Progenitor cell of endocrine pancreas (in vitro differentiated cells): Measurements from ENCODE around the gene ATR. TPM values are rescaled to one million over a fixed set of nuclear protein-coding genes. Genes with fewer than 3 reads are reported as not detected.

Source experiments
- DNase-seq: peaks from one replicate; pipeline ENCODE4 v3.0.0; 2021; ENCODE audit warnings: low spot score; ENCODE audit not compliant: unreplicated experiment
- H3K27ac Mint-ChIP-seq: 2 replicates; pipeline ENCODE4 v1.8.0; 2021; ENCODE audit warnings: mild to moderate bottlenecking, moderate library complexity, mixed read lengths
- H3K27me3 Mint-ChIP-seq: 2 replicates; pipeline ENCODE4 v1.8.0; 2021; ENCODE audit warnings: mixed read lengths
- H3K36me3 Mint-ChIP-seq: 2 replicates; pipeline ENCODE4 v1.8.0; 2022; ENCODE audit warnings: mixed read lengths; ENCODE audit not compliant: insufficient read depth
- H3K4me1 Mint-ChIP-seq: 2 replicates; pipeline ENCODE4 v1.8.0; 2021; ENCODE audit warnings: low read depth, mixed read lengths
- H3K4me3 Mint-ChIP-seq: 2 replicates; pipeline ENCODE4 v1.8.0; 2021; ENCODE audit warnings: low read depth, mild to moderate bottlenecking, moderate library complexity, mixed read lengths
- H3K9me3 Mint-ChIP-seq: 2 replicates; pipeline ENCODE4 v1.8.0; 2021; ENCODE audit warnings: low read depth, mixed read lengths
- total RNA-seq: library from RNA; stranded (reverse); gene quantifications from 2 replicates; pipeline ENCODE4 v1.2.1, GENCODE V29; 2021
- TF ChIP-seq, protein P1 (sequence below): fragments of 200-600 bp; sonication (generic); IDR thresholded peaks from one replicate; pipeline ENCODE4 v1.5.0; 2021; ENCODE audit warnings: antibody characterized with exemption, mild to moderate bottlenecking; ENCODE audit not compliant: unreplicated experiment

ATR gene
- total RNA-seq, 1 donor from 2014 or later = 20.3 TPM

DNA sequence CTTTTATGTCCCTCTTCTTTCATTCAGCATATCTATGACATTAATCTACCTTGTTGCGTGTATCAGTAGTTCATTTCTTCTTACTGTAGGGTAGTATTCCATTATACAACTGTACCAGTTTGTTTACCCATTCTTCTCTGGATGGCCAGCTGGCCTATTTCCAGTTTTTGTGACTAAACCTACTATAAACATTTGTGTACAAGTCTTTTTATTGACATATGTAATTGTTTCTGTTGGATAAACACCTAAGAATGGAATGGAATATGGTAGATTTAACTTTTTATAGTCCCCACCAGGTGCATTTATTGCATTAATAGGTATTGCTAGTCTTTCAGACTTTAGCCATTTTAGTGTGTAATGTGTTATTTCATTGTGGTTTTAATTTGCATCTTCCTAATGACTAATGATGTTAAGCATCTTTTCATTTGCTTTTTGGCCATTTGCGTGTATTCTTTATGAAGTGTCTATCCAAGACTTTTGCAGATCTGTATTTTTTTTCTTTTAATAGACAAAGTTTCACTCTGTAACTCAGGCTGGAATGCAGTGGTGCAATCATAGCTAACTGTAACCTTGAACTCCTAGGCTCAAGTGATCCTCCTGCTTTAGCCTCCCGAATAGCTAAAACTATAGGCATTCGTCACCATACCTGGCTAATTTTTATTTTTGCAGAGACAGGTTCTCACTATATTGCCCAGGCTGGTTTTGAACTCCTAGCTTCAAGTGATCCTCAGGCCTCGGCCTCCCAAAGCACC, 88.8 kb downstream of the ATR start:
- TF ChIP-seq, protein P1, sequence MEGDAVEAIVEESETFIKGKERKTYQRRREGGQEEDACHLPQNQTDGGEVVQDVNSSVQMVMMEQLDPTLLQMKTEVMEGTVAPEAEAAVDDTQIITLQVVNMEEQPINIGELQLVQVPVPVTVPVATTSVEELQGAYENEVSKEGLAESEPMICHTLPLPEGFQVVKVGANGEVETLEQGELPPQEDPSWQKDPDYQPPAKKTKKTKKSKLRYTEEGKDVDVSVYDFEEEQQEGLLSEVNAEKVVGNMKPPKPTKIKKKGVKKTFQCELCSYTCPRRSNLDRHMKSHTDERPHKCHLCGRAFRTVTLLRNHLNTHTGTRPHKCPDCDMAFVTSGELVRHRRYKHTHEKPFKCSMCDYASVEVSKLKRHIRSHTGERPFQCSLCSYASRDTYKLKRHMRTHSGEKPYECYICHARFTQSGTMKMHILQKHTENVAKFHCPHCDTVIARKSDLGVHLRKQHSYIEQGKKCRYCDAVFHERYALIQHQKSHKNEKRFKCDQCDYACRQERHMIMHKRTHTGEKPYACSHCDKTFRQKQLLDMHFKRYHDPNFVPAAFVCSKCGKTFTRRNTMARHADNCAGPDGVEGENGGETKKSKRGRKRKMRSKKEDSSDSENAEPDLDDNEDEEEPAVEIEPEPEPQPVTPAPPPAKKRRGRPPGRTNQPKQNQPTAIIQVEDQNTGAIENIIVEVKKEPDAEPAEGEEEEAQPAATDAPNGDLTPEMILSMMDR = no peak
- Mint-ChIP-seq H3K4me3 (no peak overlapping the region), H3K27ac (no peak overlapping the region), H3K27me3 (no peaks in the 10 kb centered on the region), H3K9me3 (no peaks in the 10 kb centered on the region), H3K4me1 (peaks cover 9% of the 10 kb centered on the region), H3K36me3 (peaks cover 24% of the 10 kb centered on the region)
- no peak for DNase-seq

DNA sequence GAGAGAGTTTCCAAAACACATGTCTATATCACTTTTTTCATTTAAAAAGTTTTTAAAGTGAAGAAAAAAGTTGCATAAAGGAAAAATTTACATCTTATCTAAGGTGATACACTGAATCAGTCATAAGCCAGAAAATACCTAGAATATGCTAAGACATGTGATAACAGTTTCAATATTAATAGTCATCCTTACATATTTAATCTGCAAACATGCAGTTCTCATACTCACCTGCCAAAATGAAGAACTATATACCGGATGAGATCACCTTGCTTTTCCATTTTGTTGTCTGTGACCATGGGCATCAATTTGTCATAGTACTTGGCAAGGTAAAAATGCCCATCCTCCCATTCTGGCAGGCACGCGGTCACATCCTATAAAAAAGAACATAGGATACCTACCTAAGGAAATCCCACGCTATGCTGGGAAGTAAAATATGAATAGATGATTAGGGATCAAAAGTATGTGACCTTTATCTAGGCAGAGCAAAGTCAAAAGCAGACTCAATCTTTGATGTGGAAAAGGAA, 93.6 kb downstream of the ATR start:
- TF ChIP-seq, protein P1 = no peak
- H3K27ac Mint-ChIP-seq = no peak overlapping the region
- peaks cover 3% of the 10 kb centered on the region for H3K9me3 Mint-ChIP-seq
- peaks cover 9% of the 10 kb centered on the region for H3K4me1 Mint-ChIP-seq
- H3K27me3 Mint-ChIP-seq = no peaks in the 10 kb centered on the region
- DNase-seq = no peak
- no peak overlapping the region for H3K4me3 Mint-ChIP-seq
- peaks cover 50% of the 10 kb centered on the region for H3K36me3 Mint-ChIP-seq

DNA sequence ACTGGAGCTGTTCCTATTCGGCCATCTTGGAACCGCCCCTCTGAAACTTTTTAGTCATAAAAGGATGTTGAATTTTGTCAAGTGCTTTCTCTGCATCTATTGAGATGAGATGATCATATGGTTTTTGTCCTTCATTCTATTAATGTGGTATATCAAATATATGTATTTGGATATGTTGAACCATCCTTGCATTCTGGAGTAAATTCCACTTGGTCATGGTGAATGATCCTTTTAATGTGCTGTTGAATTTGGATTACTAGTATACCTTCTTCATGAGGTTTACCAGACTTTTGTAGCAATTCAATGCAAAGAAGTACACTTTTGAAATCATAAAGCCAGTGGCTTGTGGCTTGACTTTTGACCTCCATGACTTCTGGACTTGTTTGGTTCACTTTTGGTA, 97.3 kb downstream of the ATR start:
- TF ChIP-seq, protein P1 = no peak
- no peak overlapping the region for H3K27ac Mint-ChIP-seq
- H3K4me1 Mint-ChIP-seq = no peaks in the 10 kb centered on the region

DNA sequence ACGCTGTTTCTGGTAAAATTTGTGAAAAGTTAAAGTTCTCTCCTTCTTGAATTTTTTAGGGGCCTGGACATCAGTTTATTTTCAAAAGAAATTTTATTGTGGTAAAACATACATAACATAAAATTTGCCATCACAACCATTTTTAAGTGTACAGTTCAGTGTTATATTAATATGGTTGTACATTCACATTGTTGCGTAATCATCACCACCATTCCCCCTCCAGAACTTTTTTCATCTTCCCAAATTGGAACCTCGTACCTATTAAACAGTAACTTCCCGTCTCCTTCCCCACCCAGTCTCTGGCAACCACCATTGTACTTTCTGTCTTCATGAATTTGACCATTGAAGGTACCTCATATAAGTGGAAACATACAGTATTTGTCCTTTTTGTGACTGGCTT, 107.7 kb downstream of the ATR start:
- Mint-ChIP-seq H3K4me1 (peaks cover 8% of the 10 kb centered on the region), H3K36me3 (peaks cover 19% of the 10 kb centered on the region), H3K9me3 (no peaks in the 10 kb centered on the region), H3K27ac (no peak overlapping the region), H3K4me3 (no peak overlapping the region), H3K27me3 (peaks cover 13% of the 10 kb centered on the region)
- TF ChIP-seq, protein P1 = no peak
- no peak for DNase-seq

More for the DNA sequence above, 97.3 kb downstream of the ATR start:
- Mint-ChIP-seq H3K9me3 (peaks cover 21% of the 10 kb centered on the region), H3K36me3 (peaks cover 52% of the 10 kb centered on the region), H3K4me3 (no peak overlapping the region), H3K27me3 (no peaks in the 10 kb centered on the region)
- no peak for DNase-seq

DNA sequence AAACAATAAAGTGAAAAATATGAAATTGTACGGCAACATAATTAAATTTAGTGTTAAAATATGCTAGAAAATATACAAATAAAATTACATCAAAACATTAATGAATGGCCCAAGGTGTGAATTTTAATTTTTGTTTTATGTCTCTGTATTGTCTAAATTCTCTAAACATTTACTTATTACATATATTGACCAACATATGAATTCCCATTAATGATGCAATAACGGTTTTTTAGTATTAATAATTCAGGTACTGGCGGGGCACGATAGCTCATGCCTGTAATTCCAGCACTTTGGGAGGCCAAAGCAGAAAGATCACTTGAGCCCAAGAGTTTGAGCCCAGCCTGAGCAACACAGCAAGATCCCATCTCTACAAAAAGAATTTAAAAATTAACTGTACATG, 110.1 kb downstream of the ATR start:
- H3K36me3 Mint-ChIP-seq = peaks cover 16% of the 10 kb centered on the region
- TF ChIP-seq, protein P1 = no peak
- no peak overlapping the region for H3K27ac Mint-ChIP-seq
- H3K4me3 Mint-ChIP-seq = no peak overlapping the region
- peaks cover 13% of the 10 kb centered on the region for H3K27me3 Mint-ChIP-seq
- peaks cover 8% of the 10 kb centered on the region for H3K4me1 Mint-ChIP-seq
- no peak for DNase-seq
- H3K9me3 Mint-ChIP-seq = no peaks in the 10 kb centered on the region
